H1 (cell line): ENCODE results near the gene RNF114. TPM values are rescaled to one million over a fixed set of nuclear protein-coding genes. Genes with fewer than 3 reads are reported as not detected.

Source experiments
- CTCF ChIA-PET: fragments of 300-600 bp; sonication (Branson Sonifier 250); formaldehyde crosslinking; loops from one replicate; lab custom pipeline; 2021; ENCODE audit not compliant: partially characterized antibody; lab: Charles Lee
- POLR2A ChIA-PET: fragments of 300-600 bp; sonication (Branson Sonifier 250); formaldehyde crosslinking; loops from one replicate; lab custom pipeline; 2021; ENCODE audit warnings: inconsistent platforms; ENCODE audit not compliant: partially characterized antibody; lab: Charles Lee
- DNase-seq, 2 experiments: peaks; one replicate each; pipeline versions ENCODE4 v3.0.0 to v3.0.0-alpha.2; 2010 to 2022; ENCODE audit warnings: low spot score in 2 of 2, low read depth in 1 of 2, mixed read lengths in 1 of 2
- FAIRE-seq: peaks from 2 replicates; lab custom pipeline; 2011; peaks lifted over from hg19 to GRCh38; lab: Jason Lieb, UNC
- H2AFZ ChIP-seq: 2 replicates; pipeline ENCODE4 v1.8.1; 2012; ENCODE audit warnings: low read length, inconsistent platforms
- H2AK5ac ChIP-seq: 2 replicates; pipeline ENCODE4 v1.6.1; 2013; ENCODE audit warnings: low read depth, low read length
- H2BK120ac ChIP-seq: replicated peaks from 2 replicates; pipeline ENCODE3; 2013; ENCODE audit warnings: low read depth, low read length, inconsistent platforms
- H2BK12ac ChIP-seq: 2 replicates; pipeline ENCODE4 v1.6.1; 2013; ENCODE audit warnings: low read depth, low read length
- H2BK15ac ChIP-seq: 2 replicates; pipeline ENCODE4 v1.6.1; 2013; ENCODE audit warnings: low read length
- H2BK20ac ChIP-seq: 2 replicates; pipeline ENCODE4 v1.6.1; 2013; ENCODE audit warnings: low read length
- H2BK5ac ChIP-seq: 2 replicates; pipeline ENCODE4 v1.6.1; 2013; ENCODE audit warnings: low read depth, low read length
- H3K14ac ChIP-seq: 2 replicates; pipeline ENCODE4 v1.6.1; 2013; ENCODE audit warnings: inconsistent platforms; ENCODE audit not compliant: insufficient read length
- H3K18ac ChIP-seq: 2 replicates; pipeline ENCODE4 v1.6.1; 2013; ENCODE audit warnings: low read length; ENCODE audit errors: extremely low read depth
- H3K23ac ChIP-seq: 2 replicates; pipeline ENCODE4 v1.6.1; 2013; ENCODE audit warnings: inconsistent platforms; ENCODE audit not compliant: insufficient read length
- H3K23me2 ChIP-seq: 2 replicates; pipeline ENCODE4 v1.6.1; 2013; ENCODE audit warnings: low read depth, low read length
- H3K27ac ChIP-seq: 2 replicates; pipeline ENCODE4 v1.6.1; 2011; ENCODE audit warnings: low read depth, low read length, inconsistent platforms
- H3K27me3 ChIP-seq, 4 experiments: replicated peaks in 1 of 4; 1 replicate in 1 of 4; 2 replicates in 3 of 4; pipeline versions ENCODE4 v1.6.1 to v1.8.1; 2011 to 2013; ENCODE audit warnings: low read length in 3 of 4, mild to moderate bottlenecking in 3 of 4, inconsistent platforms in 2 of 4, mixed read lengths in 2 of 4, moderate library complexity in 1 of 4; ENCODE audit not compliant: control insufficient read depth in 3 of 4, insufficient read depth in 3 of 4; ENCODE audit errors: extremely low read depth in 1 of 4
- H3K36me3 ChIP-seq, 4 experiments: 2 replicates each; pipeline versions ENCODE4 v1.6.1 to v1.8.1; 2011 to 2013; ENCODE audit warnings: mild to moderate bottlenecking in 4 of 4, low read length in 3 of 4, moderate library complexity in 2 of 4, control low read depth in 1 of 4, inconsistent platforms in 1 of 4; ENCODE audit not compliant: insufficient read depth in 4 of 4, control insufficient read depth in 2 of 4
- H3K4ac ChIP-seq: replicated peaks from 2 replicates; pipeline ENCODE3; 2013; ENCODE audit warnings: low read length, low read depth, mixed read lengths, inconsistent platforms; ENCODE audit not compliant: insufficient read length
- H3K4me1 ChIP-seq, 4 experiments: replicated peaks in 1 of 4; 1 replicate in 1 of 4; 2 replicates in 3 of 4; pipeline versions ENCODE4 v1.6.1 to v1.8.1; 2011 to 2013; ENCODE audit warnings: low read length in 3 of 4, inconsistent platforms in 2 of 4, mixed read lengths in 1 of 4; ENCODE audit not compliant: insufficient read depth in 4 of 4, control insufficient read depth in 3 of 4
- H3K4me2 ChIP-seq, 2 experiments: 2 replicates each; pipeline versions ENCODE4 v1.6.1 to v1.8.1; 2011 to 2013; ENCODE audit warnings: low read depth in 2 of 2, low read length in 2 of 2, control low read depth in 1 of 2, inconsistent platforms in 1 of 2, mild to moderate bottlenecking in 1 of 2; ENCODE audit not compliant: insufficient read depth in 1 of 2
- H3K4me3 ChIP-seq, 4 experiments: fragments of 200-600, 300-600 bp in 1 of 4; sonication (generic), shearing (Covaris generic), sonication (Bioruptor Twin) in 1 of 4; 2 replicates each; pipeline versions ENCODE4 v1.5.1 to v1.8.1; 2011 to 2016; ENCODE audit warnings: low read length in 4 of 4, low read depth in 3 of 4, control low read depth in 2 of 4, inconsistent platforms in 2 of 4, mild to moderate bottlenecking in 2 of 4, mixed read lengths in 1 of 4, moderate library complexity in 1 of 4; ENCODE audit not compliant: insufficient read depth in 2 of 4; ENCODE audit errors: extremely low read depth in 1 of 4
- H3K56ac ChIP-seq: replicated peaks from 2 replicates; pipeline ENCODE3; 2013; ENCODE audit warnings: low read depth, mild to moderate bottlenecking, mixed read lengths, low read length, inconsistent platforms; ENCODE audit not compliant: insufficient read length
- H3K79me1 ChIP-seq: 2 replicates; pipeline ENCODE4 v1.6.1; 2013; ENCODE audit warnings: low read depth, low read length, control low read depth
- H3K79me2 ChIP-seq, 2 experiments: 2 replicates each; pipeline versions ENCODE4 v1.6.1 to v1.8.1; 2012 to 2013; ENCODE audit warnings: low read length in 2 of 2, mild to moderate bottlenecking in 2 of 2, inconsistent platforms in 1 of 2; ENCODE audit not compliant: insufficient read depth in 2 of 2, control insufficient read depth in 1 of 2
- H3K9ac ChIP-seq, 4 experiments: replicated peaks in 1 of 4; 1 replicate in 1 of 4; 2 replicates in 3 of 4; pipeline versions ENCODE4 v1.6.1 to v1.8.1; 2011 to 2013; ENCODE audit warnings: low read depth in 3 of 4, low read length in 3 of 4, control low read depth in 2 of 4, mild to moderate bottlenecking in 2 of 4, moderate library complexity in 2 of 4, inconsistent platforms in 1 of 4; ENCODE audit errors: extremely low read depth in 1 of 4
- H3K9me3 ChIP-seq, 2 experiments: 2 replicates each; pipeline versions ENCODE4 v1.6.1 to v1.8.1; 2012 to 2013; ENCODE audit warnings: mild to moderate bottlenecking in 2 of 2, moderate library complexity in 2 of 2, control low read depth in 1 of 2, inconsistent platforms in 1 of 2, low read depth in 1 of 2, low read length in 1 of 2, mixed read lengths in 1 of 2; ENCODE audit not compliant: insufficient read depth in 2 of 2
- H4K20me1 ChIP-seq, 2 experiments: replicated peaks in 1 of 2; 2 replicates each; pipeline versions ENCODE3 to v1.8.1; 2011 to 2013; ENCODE audit warnings: inconsistent platforms in 2 of 2, low read length in 2 of 2, mild to moderate bottlenecking in 1 of 2; ENCODE audit not compliant: insufficient read depth in 2 of 2, control insufficient read depth in 1 of 2
- H4K5ac ChIP-seq: 2 replicates; pipeline ENCODE4 v1.6.1; 2013; ENCODE audit warnings: low read length, low read depth, mixed read lengths, inconsistent platforms; ENCODE audit not compliant: insufficient read length
- H4K8ac ChIP-seq: 2 replicates; pipeline ENCODE4 v1.8.0; 2013; ENCODE audit warnings: mild to moderate bottlenecking, moderate library complexity, low read length, inconsistent platforms; ENCODE audit not compliant: insufficient read depth; ENCODE audit errors: extremely low read depth
- H4K91ac ChIP-seq: replicated peaks from 2 replicates; pipeline ENCODE3; 2013; ENCODE audit warnings: low read length, mixed read lengths, inconsistent platforms; ENCODE audit not compliant: insufficient read length
- CBX8 ChIP-seq: fragments of 300-800, 300-1000 bp; sonication (generic); IDR thresholded peaks from 2 replicates; pipeline ENCODE4 v1.7.1; 2016; ENCODE audit warnings: low read depth, low read length, borderline replicate concordance
- FOSL1 ChIP-seq: IDR thresholded peaks from 2 replicates; pipeline ENCODE4 v1.6.1; 2011; ENCODE audit warnings: mild to moderate bottlenecking, low read depth, low read length, moderate library complexity; ENCODE audit not compliant: insufficient read depth
- GABPA ChIP-seq: IDR thresholded peaks from 2 replicates; pipeline ENCODE4 v1.6.1; 2011; ENCODE audit warnings: mild to moderate bottlenecking, low read length, moderate library complexity, borderline replicate concordance; ENCODE audit not compliant: insufficient read depth
- HDAC2 ChIP-seq, 2 experiments: fragments of 300-600 bp in 1 of 2; sonication (generic) in 1 of 2; IDR thresholded peaks; 2 replicates each; pipeline ENCODE4 v1.6.1; 2011 to 2012; ENCODE audit warnings: low read depth in 2 of 2, low read length in 2 of 2, mild to moderate bottlenecking in 2 of 2, moderate library complexity in 2 of 2, borderline replicate concordance in 1 of 2, inconsistent platforms in 1 of 2
- TAF1 ChIP-seq: IDR thresholded peaks from 2 replicates; pipeline ENCODE4 v1.6.1; 2011; ENCODE audit warnings: mild to moderate bottlenecking, low read depth, low read length
- WGBS, 2 experiments: shearing (Covaris generic) in 1 of 2; methylation state at CpG; one replicate each; pipeline versions ENCODE4 v1.1.6 to v1.1.7; 2013 to 2015; ENCODE audit warnings: low lambda C conversion rate in 2 of 2, mixed read lengths in 2 of 2, inconsistent platforms in 1 of 2, low coverage in 1 of 2, missing lambda C conversion rate in 1 of 2; ENCODE audit not compliant: insufficient replicate concordance in 2 of 2, insufficient coverage in 1 of 2, insufficient read length in 1 of 2; ENCODE audit errors: extremely low coverage in 1 of 2, missing lambda C conversion rate in 1 of 2; 5-methylcytosine and 5-hydroxymethylcytosine counted together
- polyA plus RNA-seq, 7 experiments: library from polyadenylated mRNA; depleted of rRNA in 3 of 7; stranded (reverse) in 5 of 7; unstranded in 2 of 7; fragments of >200 nt in 5 of 7; fragments of 200-250 nt in 2 of 7; gene quantifications; 1 replicate in 5 of 7; 2 replicates in 1 of 7; 4 replicates in 1 of 7; pipeline versions ENCODE4 v1.2.1 to v1.2.3, GENCODE V29; 2011 to 2013; ENCODE audit warnings: missing spikeins in 2 of 7, mixed read lengths in 2 of 7
- total RNA-seq: library from RNA; stranded (reverse); fragmentation: NEBNext Ultra II Directional; extraction: Animal tissue kit (Norgen Biotek cat#: 25700); gene quantifications from 2 replicates; pipeline ENCODE4 v1.2.1, GENCODE V29; 2021
- TF ChIP-seq, protein P1 (sequence below): IDR thresholded peaks from 2 replicates; pipeline ENCODE4 v1.6.1; 2012; ENCODE audit warnings: inconsistent platforms

The RNF114 gene
- total and polyA plus RNA-seq, 2 of the 8 experiments (the other 6 are each of a cell fraction or from before 2014, with no cell fraction given) = 81.7 to 89.9 TPM

DNA sequence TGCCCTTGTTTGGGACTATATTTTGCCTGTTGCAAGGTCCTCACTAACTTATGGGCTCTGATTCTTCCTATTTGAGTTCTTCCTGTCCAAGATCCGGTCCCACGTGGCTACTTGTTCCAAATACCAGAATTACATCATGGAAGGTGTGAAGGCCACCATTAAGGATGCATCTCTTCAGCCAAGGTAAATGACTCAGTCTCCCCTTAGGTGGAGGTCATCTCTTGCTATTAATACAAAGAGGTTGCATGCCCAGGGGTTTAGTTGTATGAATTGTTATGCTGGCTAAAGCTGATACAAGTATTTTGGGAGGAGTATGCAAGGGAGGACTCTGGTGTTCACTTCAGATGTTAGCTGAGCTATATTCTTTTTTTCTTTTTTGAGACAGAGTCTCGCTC lies 9.1 kb downstream of the RNF114 start:
- peaks cover 6 to 7% of the 10 kb centered on the region in 2 experiments for H4K20me1 ChIP-seq
- no peak for FAIRE-seq

More for the DNA sequence above, 9.1 kb downstream of the RNF114 start:
- H4K8ac ChIP-seq = no peak overlapping the region
- no peak overlapping the region for H3K18ac ChIP-seq
- no peak overlapping the region for H2AFZ ChIP-seq
- no peak overlapping the region for H3K14ac ChIP-seq
- no peak overlapping the region for H2BK5ac ChIP-seq
- no peak overlapping the region for H3K9ac ChIP-seq
- 91% methylated on average over 3 of the region's 3 CpGs; no CpG with 5 or more reads in 1 of the 2 experiments for WGBS, 2 experiments
- H2BK15ac ChIP-seq = no peak overlapping the region
- peaks cover 17 to 72% (median 34%) of the 10 kb centered on the region in 4 experiments for H3K36me3 ChIP-seq
- no peaks in the 10 kb centered on the region for H3K23me2 ChIP-seq
- H2AK5ac ChIP-seq = no peak overlapping the region
- H2BK20ac ChIP-seq = no peak overlapping the region
- H3K56ac ChIP-seq = no peak overlapping the region
- no peak for TF ChIP-seq GABPA
- no peak for TF ChIP-seq FOSL1
- TF ChIP-seq TAF1 = no peak
- no peak for TF ChIP-seq HDAC2 (IDR thresholded peaks at IDR 0.05; ENCODE audit: borderline replicate concordance in 1 of 2, low read depth in 2 of 2, low read length in 2 of 2)
- no peak for TF ChIP-seq CBX8
- TF ChIP-seq, protein P1, sequence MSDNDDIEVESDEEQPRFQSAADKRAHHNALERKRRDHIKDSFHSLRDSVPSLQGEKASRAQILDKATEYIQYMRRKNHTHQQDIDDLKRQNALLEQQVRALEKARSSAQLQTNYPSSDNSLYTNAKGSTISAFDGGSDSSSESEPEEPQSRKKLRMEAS = no peak
- TF ChIP-seq, all 59 proteins: peak for 0
- Histone ChIP-seq H3K79me2 (peaks cover 4 to 38% of the 10 kb centered on the region in 2 experiments), H3K79me1 (peaks cover 9% of the 10 kb centered on the region), H3K4ac (no peak overlapping the region), H2BK120ac (no peak overlapping the region), H3K23ac (no peak overlapping the region), H3K9me3 (no peaks in the 10 kb centered on the region), H3K4me3 (no peak overlapping the region), H3K27me3 (no peaks in the 10 kb centered on the region), H3K27ac (no peak overlapping the region), H3K4me2 (no peak overlapping the region), H3K4me1 (no peaks in the 10 kb centered on the region), H2BK12ac (no peak overlapping the region), H4K91ac (no peak overlapping the region), H4K5ac (no peak overlapping the region)
- CTCF ChIA-PET = interaction anchor here (1.6 kb wide), 1 partner anchor 12 kb away, joined by 7 read pairs; no protein-coding TSS in a partner anchor
- POLR2A ChIA-PET = interaction anchor here (0.6 kb wide), 1 partner anchor 38 kb away, joined by 3 read pairs; no protein-coding TSS in a partner anchor
- DNase-seq = no peak
